GM12875 (cell line): ENCODE data around the gene MB21D2.

ENCODE experiments used
- H3K4me3 ChIP-seq: one replicate; pipeline ENCODE4 v1.5.1; 2011; ENCODE audit warnings: low read depth, low read length, control low read depth
- CTCF ChIP-seq: IDR thresholded peaks from 2 replicates; pipeline ENCODE4 v1.5.1; 2011; ENCODE audit warnings: low read depth, mild to moderate bottlenecking, control low read depth, inconsistent platforms, low read length, moderate library complexity, borderline replicate concordance; ENCODE audit not compliant: insufficient read depth

The MB21D2 gene

GRCh38 chr3:192930577-192930976 is 12.9 kb upstream of the MB21D2 start:
- no peak for TF ChIP-seq CTCF
- no peak overlapping the region for H3K4me3 ChIP-seq

DNA sequence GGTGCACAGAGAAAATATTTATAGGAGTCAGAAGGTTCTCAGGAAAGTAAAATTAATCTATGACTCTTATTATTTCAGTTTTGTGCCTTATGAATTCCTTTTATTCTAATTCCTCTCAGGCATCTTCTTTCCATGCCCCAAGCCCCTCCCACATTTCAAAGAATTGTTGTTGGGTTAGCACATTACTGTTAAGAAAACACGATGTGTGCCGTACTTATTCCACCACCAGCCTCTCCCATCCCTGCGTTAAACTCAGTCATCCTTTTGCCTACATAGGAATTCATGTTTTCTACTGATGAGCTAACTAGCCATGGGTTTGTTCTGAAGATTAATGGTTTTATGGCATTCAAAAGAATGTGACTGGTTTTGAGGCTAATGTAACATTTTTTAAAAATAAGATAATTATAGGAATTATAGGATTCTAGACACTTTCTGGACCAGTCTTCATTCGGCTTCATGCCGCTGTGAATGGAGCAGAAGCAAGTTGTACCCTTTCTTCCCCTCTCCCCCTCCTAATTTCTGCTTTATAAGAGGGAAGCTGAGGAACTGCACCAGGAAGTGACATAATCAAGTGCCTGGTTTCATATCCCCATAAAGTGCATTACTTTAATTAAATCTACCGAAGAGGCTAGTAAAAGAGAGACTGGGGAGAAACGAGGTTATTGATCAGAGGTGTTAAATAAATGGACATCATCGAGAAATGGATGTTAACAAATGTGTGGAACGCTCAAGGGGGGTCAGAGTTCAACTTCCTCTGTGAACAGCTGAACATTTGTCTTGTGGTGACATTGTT is 12.3 kb upstream of the MB21D2 start:
- H3K4me3 ChIP-seq, result no peak overlapping the region
- no peak for TF ChIP-seq CTCF

DNA sequence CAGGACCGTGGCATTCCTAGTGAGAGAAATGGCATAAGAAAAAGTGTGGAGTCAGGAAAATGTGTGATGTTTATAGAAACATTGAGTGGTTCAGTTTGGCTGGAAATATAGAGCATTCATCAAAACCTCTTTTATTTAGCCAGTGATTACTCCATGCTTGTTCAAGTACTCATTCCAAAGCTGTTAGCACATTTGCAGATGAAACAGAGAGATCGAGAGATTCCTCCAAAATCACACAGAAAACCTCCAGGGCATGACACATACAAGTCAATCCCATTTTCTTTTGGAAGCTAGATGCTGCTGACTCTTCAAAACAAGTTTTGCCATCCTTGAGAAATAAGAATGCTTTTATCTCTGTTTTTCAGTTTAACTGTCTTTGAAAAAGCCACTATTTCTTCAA is 11.5 kb upstream of the MB21D2 start:
- TF ChIP-seq CTCF, result no peak
- no peak overlapping the region for H3K4me3 ChIP-seq

GRCh38 chr3:192928720-192929119 is 11.1 kb upstream of the MB21D2 start:
- no peak overlapping the region for H3K4me3 ChIP-seq
- TF ChIP-seq CTCF, result no peak

DNA sequence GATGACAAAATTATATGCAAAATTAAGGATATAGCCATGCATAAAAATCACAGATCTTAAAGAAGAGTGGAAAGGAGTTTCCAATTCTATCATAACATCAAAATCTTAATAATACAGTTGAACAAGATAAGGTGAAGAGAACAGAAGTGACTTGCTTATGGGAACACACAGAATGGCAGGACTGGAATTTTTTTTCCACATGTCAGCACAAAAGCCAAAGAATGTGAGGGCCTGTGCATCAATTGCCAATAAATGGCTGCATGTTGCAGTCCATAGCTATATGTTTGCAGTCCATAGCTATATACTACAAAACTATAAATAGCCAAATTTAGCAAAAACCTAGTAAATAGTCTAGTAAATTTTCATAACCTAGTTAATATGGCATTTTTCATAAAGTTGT is 10.4 kb upstream of the MB21D2 start:
- H3K4me3 ChIP-seq, result no peak overlapping the region

DNA sequence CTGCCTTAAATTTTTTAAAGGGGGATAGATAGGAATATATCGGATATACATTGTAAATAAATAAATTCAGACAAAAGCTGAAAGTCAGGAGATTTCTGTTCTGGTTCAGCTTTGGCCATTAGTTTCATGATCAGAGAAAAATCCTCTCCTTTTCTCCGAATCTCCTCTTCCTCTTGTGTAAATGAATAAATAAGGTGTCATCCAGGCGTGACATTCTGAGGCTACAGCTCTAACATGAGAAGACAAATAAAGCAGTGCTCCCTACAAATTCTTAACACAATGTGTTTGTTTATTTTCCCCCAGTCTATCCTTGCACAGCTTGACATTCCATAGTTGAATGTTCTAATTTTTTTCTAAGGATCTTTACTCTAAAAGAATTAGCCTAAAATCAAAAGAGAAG is 9.4 kb upstream of the MB21D2 start:
- H3K4me3 ChIP-seq, result no peak overlapping the region
- no peak for TF ChIP-seq CTCF

More for the DNA sequence above, 10.4 kb upstream of the MB21D2 start:
- TF ChIP-seq CTCF, result no peak

- H3K4me3 ChIP-seq, result no peak overlapping the region
- no peak for TF ChIP-seq CTCF
Observed at GRCh38 chr3:192923731-192924130, 6.1 kb upstream of the MB21D2 start.
